ENCODE results near the gene KLHL25.

- TF ChIP-seq POLR2A (IDR thresholded peaks at IDR 0.05; ENCODE audit: low read length) (no peak), GATA1 (IDR thresholded peaks at IDR 0.05; ENCODE audit: low read depth, low read length) (no peak)
These were observed 44.1 kb downstream of the KLHL25 start for GRCh38 chr15:85750319-85751290.

Data from erythroblast (primary cell).